Melanocyte of skin (primary cell): Measurements from ENCODE around the gene PSMB3. TPM values are rescaled to one million over a fixed set of nuclear protein-coding genes. Genes with fewer than 3 reads are reported as not detected.

Experiments used
- small RNA-seq, 2 donors: library from RNA; depleted of rRNA; stranded (forward); fragments of <200 nt; gene quantifications; one replicate each; pipeline ENCODE3, GENCODE V24; 2012
- total RNA-seq, 2 donors: library from RNA; depleted of rRNA; stranded (reverse); fragments of >200 nt; gene quantifications; 2 replicates each; pipeline ENCODE4 v1.2.3, GENCODE V29; 2012

PSMB3 gene
- total RNA-seq, result 100 to 1,000 TPM; 395 to 474 TPM

DNA sequence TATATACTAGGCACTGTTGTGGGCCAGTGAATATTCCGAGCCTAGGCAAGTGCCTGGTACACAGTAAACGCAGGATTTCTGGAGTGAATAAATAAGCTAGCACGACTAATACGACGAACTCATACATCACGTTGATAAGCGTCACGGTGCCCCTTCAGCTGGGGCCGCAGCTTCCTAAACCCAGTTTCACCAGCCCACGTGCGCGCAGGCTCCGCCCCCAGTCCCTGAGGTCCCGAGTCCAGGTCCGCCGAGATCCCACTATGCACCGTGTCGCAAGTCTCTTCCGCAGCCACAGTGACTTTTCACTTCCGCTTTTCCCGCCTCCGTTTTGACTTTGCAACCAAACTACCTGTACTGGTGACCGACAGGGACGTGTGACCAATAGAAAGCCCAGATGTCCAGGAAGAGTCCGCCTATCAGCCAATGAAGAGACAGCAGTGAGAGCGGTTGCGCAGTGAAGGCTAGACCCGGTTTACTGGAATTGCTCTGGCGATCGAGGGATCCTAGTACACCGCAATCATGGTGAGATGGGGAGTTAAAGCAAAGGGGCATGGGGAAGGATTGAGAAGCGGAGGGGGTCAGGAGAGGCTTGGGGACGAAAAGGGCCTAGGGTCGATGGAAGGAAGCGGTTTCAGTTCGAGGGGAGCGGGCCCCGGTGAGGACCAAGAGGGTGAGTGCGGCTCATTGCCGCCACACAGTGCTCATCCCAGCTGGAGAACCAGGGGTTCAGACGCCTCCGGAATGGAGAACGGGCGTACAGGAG is at the start of gene PSMB3:
Gene PSMB3, plus strand, starts transcription at position 434 of the 763 bp plus-strand sequence. Its CDS starts 86 bp downstream, at position 520.

DNA sequence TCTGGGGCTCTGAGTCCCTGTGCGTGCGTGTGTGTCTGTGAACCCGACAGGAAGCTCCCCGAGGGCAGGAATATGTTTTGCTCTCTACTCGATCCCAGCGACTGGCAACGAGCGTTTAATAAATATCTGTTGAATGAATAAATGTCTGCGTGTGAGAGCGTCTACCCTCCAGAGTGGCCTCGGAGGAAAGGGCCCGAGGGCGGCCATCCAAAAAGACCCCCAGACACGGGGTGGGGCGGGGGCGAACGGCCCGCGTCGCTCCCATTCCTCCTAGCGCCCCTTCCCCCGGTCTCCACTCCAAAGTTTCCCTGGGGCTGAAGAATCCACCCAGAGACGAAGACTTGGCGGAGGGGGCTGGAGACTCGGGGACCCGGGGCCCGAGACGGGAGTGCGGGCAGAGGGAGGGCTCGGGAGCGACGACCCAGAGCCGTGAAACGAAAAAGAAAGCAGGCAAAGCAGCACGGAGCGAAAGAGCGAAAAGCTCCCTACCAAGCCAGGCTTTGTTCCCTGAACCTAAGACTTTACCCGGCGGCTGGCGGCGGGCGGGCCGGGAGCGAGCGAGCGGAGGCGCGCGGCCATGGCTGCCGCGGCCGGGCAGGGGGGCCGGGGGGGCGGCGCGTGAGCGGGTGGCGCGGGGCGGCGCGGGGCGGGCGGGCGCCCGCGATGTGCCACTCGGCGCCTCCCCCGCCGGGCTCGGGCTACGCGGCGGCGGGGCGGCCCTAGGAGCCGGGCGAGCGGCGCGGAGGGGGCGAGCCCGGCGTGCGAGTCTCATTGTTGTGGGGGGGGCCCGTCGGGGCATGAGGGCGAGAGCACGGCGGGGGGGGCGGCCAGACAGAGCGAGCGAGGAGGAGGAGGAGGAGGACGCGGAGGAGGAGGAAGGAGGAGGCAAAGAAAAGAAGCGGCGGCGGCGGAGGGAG is 47.7 kb upstream of the PSMB3 start, which contains the start of gene MLLT6:
Gene MLLT6, plus strand, starts transcription at position 668 of the 917 bp plus-strand sequence. CDS start 360 bp downstream, outside the sequence.

DNA sequence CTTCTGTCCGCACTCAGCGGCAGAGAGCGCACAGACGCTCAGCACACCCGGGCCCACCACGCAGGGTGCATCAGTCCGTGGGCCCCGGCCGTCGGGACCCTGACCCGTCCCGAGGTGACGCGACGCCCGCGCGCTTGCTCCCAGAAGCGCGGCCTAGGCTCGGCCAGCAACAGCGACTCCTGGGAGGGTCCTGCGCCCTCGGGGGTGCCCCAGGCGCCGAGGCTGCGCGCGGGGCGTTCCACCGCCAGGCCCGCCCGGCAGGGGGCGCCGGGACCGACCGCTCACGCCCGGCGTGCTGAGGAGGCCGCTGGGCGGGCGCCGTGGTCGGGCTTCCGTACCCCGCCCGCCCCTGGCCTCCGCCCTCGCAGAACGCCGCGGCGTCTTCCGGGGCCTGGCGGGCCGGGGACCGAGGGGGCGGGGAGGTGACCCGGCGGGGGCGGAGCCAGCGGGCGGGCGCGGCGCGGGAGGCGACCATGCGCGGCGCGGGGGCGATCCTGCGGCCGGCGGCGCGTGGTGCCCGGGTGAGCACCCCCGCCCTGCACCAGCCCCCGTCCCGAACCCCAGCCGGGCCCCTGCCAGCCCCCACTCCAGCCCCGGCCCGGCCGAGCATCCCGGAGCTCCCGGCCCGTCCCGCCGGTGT is 22.5 kb upstream of the PSMB3 start, which contains the start of gene CISD3:
Gene CISD3, plus strand, starts transcription at position 456 of the 640 bp plus-strand sequence. Its CDS starts 18 bp downstream, at position 474.

DNA sequence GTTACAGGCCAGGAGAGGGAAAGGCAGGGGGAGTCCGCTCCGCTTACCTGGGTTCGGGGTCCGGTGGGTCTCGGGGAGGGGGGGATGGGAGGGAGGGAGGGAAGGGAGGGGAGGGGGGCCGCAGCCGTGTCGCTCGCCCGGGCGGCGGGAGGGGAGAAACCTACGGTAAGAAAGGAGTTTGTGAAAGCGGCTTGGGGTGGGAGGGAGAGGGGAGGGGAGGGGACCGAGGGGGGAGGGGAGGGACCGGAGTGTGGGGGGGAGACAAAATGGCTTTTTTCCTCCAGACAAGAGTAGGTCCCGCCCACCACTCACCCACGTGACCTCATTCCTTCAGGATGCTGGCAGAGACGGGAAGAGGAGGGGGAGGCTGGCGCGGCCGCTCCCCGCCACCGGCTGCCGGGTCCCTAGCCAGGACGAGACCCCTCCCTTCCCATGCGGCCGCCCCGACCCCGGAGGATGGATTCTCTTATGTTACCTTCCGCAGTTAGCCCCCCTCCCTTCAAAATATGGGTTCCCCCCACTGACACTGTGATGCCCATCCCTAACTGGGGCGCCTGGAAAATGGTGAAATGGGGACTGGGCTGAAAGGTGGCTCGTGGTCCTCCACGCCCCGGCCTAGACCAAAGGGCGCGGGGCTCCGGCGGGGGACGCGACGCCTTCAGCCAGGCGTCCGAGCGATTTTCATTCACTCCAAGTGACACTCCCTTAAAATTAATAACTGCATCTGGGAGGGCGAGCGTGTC is 4.2 kb upstream of the PSMB3 start, which contains the start of gene PCGF2:
Gene PCGF2, minus strand, starts transcription at position 188 of the 743 bp plus-strand sequence. CDS start 7,934 bp downstream, outside the sequence.

DNA sequence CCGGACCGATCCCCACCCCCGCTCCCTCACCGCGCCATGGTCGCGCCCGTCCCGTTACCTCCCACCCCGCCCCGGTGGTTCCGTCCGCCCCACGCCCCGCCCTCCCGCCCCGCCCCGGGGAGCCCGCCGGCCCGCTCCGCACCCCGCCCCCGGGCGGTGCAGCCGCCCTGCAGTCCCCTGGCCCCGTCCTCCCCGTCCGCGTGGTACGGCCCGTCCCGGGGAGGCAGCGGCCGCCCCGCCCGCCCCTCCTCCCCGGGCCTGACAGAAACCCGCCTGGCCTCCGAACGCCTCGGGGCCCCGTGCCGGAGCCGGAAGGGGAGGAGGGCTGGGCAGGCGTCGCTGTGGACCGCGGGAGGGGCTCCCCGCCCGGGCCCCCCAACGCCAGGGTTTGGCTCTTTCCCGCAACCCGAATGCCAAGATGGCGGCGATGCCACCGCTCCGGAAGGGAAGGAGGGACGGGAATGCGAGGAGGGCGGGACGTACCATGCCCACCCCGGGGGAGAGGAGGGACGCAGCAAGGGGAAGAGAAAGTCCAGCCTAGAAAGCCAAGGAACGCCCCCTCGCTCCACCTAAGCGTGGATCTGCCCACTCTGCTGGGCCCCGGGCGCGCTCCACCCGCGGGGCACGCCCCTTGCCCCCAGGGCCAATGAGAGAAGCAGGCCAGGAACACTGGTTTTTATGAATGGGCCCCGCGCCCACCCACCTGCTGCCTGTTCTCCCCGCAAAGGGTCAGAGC is 47.1 kb downstream of the PSMB3 start, which contains the start of gene PIP4K2B:
Gene PIP4K2B, minus strand, starts transcription at position 56 of the 736 bp plus-strand sequence. CDS start 132 bp downstream, outside the sequence.

Small RNA genes within 50 kb of the gene (small RNA-seq; reads per million reads assigned to genes)
- gene MIR4726 (0 reads per million in 2 donors), gene RNA5SP440 (0.47 to 1.6 reads per million in 2 donors), gene RNU6-866P (0 to 0.17 reads per million in 2 donors)

Other genes with a start within 250 kb of the PSMB3 start
- under 1 TPM; under 0.01 TPM for gene SRCIN1, start 146.8 kb upstream of the PSMB3 start, total RNA-seq
- gene EPOP, start 77.8 kb upstream of the PSMB3 start, total RNA-seq, result under 1 TPM; 0.67 to 0.69 TPM
- gene MLLT6, start 47.5 kb upstream of the PSMB3 start, total RNA-seq, result 10 to 100 TPM; 15.0 to 22.4 TPM
- gene CISD3, start 22.4 kb upstream of the PSMB3 start, total RNA-seq, result 1 to 10 TPM; 3.8 to 4.0 TPM
- gene PCGF2, start 4.4 kb upstream of the PSMB3 start, total RNA-seq, result 1 to 10 TPM; 2.8 to 3.0 TPM
- 100 to 1,000 TPM in 1 of 2 donors, 10 to 100 TPM in 1; 86.9 to 115 TPM for gene PIP4K2B, start 46.8 kb downstream of the PSMB3 start, total RNA-seq
- gene CWC25, start 72.6 kb downstream of the PSMB3 start, total RNA-seq, result 1 to 10 TPM; 5.5 to 7.7 TPM
- gene RPL23, start 101.0 kb downstream of the PSMB3 start, total RNA-seq, result 100 to 1,000 TPM; 429 to 846 TPM
- gene LASP1, start 117.3 kb downstream of the PSMB3 start, total RNA-seq, result 100 to 1,000 TPM in 1 of 2 donors, 10 to 100 TPM in 1; 78.8 to 106 TPM
- under 1 TPM in 1 of 2 donors, not detected in 1; under 0.01 TPM for gene FBXO47, start 214.7 kb downstream of the PSMB3 start, total RNA-seq